Renal cortical epithelial cell (primary cell): ENCODE results near the gene OR51E2. TPM values are rescaled to one million over a fixed set of nuclear protein-coding genes. Genes with fewer than 3 reads are reported as not detected.
A peak's percentile ranks its signal among the peaks of the same experiment; 100 is the strongest.
"Not testable (repeated sequence)": the region's sequence is repeated elsewhere in the genome, so short reads cannot be mapped to it uniquely, and the experiment has no call there.

Source experiments
- DNase-seq: peaks from one replicate; pipeline ENCODE4 v3.0.0-alpha.2; 2011; ENCODE audit warnings: low read depth
- total RNA-seq: library from RNA; depleted of rRNA; stranded (reverse); fragments of >200 nt; gene quantifications from 2 replicates; pipeline ENCODE4 v1.2.3, GENCODE V29; 2014

The OR51E2 gene, protein sequence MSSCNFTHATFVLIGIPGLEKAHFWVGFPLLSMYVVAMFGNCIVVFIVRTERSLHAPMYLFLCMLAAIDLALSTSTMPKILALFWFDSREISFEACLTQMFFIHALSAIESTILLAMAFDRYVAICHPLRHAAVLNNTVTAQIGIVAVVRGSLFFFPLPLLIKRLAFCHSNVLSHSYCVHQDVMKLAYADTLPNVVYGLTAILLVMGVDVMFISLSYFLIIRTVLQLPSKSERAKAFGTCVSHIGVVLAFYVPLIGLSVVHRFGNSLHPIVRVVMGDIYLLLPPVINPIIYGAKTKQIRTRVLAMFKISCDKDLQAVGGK
- not detected in 2 replicates for total RNA-seq

- DNase-seq = no peak
Observed at GRCh38 chr11:4697585-4697984, at the start of gene OR51E2. Gene OR51E2 (minus strand): TSS chr11:4697853. CDS start chr11:4682711, 15,142 bp downstream.

GRCh38 chr11:4740735-4741134, 43.1 kb upstream of the OR51E2 start:
- no peak for DNase-seq

GRCh38 chr11:4727171-4727570, 29.5 kb upstream of the OR51E2 start:
- no peak for DNase-seq

GRCh38 chr11:4722616-4723534, 25.2 kb upstream of the OR51E2 start:
- not testable (repeated sequence) for DNase-seq

GRCh38 chr11:4714300-4714699, 16.6 kb upstream of the OR51E2 start:
- DNase-seq = no peak

DNA sequence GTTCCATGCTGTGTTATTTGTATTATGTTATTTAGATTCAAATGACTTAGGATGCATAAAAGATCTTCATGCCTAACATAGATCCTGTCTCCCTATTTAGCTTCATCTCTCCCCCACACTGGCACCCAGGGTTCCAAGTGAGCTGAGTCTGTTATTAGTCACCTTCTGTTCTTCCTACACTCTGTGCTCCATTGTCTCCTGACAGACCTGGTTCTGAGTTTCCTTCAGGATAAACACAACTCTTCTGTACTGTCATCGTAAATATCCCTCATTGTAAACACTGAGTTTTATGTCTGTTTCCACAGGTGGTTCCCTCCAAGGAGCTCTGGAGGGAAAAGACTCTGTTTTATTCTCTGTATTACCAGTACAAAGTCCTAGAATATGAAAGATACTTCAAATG, 15.6 kb upstream of the OR51E2 start:
- DNase-seq = peak; percentile 11

- no peak for DNase-seq
Observed at GRCh38 chr11:4704790-4705334, 7.2 kb upstream of the OR51E2 start.

DNA sequence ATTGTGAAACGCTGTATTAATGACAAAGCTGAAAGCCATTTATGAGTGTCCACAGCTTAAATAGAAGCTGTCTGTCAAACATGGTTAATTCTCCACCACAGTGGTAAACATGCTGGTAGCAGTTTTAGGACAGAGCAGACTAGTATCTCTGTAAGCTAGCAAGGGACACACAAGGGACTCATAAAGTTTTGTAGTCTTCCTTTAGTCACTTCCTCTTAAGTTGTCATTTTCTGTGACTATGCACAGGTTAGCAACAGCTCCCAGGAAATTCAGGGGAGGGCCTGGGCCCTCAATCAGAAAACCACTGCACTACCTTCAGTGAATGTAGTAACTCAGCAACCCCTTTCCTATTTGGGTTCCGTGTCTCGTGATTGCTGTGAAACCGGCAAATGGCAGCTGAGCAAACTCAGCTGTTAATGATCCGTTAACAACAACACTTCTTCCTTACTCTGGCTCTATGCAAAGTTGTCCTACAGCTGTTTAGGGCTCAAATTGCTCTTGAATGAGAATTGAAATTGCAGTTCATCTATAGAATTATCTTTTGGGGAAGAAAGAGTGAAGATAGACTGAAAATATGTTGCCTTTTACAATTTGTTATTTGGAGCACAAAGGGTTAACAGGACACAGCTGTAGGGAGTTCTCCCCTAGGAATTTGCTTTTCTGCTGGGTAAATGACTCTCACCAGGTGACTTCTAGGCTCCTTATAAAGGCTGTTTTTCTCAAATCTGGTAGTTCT, 6.6 kb upstream of the OR51E2 start, which contains the start of gene MMP26:
Gene MMP26 (plus strand): TSS at position 731 of the 736 bp plus-strand sequence.
- DNase-seq = peak; percentile 42

DNA sequence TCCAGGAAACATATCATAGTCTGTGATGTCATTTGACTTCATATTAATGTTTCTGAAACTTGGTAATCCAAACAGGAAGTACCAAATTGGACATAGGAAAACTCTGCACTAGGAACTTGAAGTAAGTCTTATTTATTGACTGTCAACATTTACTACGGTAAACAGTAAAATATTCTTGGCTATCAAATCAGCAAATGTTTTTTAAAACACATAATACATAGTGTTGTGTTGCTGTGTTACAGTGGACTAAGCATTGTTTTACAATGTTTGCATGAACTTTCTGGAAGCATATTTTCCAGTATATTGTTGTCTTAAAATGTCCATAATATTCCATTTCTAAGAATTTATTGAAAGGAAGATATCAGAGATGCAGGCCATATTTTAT, 2.8 kb upstream of the OR51E2 start:
- no peak for DNase-seq

- DNase-seq = no peak
Observed at GRCh38 chr11:4699697-4700435, 2.2 kb upstream of the OR51E2 start.

DNA sequence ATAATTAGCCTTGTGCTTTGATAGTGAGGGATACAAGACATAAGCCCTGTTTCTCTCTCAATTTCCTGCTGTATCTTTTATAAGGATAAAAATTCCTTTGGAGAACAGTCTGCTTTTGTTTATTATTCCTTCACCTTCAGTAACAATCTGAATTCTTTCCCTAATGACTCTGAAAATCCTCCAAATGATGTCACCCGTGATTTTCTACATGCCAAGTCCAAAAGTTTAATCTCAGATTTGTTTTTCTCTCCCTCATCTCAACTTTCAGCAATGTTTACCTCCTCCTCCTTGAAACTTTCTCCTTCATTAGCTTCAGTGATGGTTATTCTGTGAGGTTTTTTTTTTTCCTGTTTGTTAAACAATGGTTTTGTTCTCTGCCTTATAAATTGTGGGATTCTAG, 2.2 kb downstream of the OR51E2 start:
- DNase-seq = no peak

- no peak for DNase-seq
Observed at GRCh38 chr11:4684631-4685285, 12.9 kb downstream of the OR51E2 start.

DNA sequence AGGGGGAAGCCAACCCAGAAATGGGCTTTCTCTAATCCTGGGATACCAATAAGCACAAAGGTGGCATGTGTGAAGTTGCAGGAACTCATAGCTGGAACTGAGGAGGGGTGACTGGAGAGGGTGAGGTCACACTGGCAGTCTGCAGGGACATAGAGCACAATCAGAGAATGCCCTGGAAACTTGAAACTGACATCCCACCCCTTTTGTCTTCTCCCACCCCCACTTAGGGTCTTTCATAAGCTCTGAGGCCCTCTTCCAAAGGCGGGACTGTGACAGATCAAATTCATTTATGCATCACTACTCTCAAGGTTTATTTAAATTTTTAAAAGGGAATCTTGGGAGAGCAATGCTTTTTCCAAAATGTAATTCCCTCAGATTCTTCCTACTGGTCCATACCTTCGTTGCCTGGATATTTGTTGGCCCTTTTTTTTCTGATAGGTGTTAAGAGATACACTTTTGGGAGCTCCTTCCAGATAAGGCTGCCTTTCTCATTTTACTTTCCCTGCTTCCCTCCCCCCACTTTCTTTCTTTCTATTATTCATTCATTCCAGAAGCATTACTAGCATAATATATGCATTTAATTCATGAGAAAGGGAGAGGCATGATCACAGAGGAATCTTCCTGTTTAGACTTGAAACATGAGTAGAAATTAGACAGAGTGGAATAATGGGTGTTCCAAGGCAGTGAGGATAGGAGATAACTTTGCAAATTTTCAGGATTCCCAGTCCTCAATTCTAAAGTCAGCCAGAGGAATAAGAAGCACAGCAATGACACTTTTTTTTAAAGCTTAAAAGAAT, 14.8 kb downstream of the OR51E2 start:
- peak; percentile 18 for DNase-seq

GRCh38 chr11:4680341-4680740, 17.3 kb downstream of the OR51E2 start:
- no peak for DNase-seq

DNA sequence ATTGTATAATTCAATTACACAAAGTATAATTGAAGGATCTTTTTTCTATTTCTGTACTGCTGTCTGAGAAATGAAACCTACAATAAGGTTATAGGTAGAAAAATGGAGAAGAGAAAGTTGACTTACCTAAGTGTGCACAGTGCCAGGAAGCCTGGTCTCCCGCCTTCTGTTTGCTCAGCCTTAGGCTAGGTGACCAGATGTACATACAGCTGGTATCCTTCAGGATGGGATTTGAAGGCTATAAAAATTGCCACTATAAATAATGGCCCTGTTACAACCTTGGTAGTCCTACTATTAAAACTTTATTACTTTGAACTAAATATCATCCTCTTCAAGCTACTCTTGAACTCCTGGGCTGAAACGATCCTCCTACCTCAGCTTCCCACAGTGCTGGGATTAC, 19.7 kb downstream of the OR51E2 start:
- no peak for DNase-seq

GRCh38 chr11:4673781-4674180, 23.9 kb downstream of the OR51E2 start:
- DNase-seq = no peak

GRCh38 chr11:4672470-4672869, 25.2 kb downstream of the OR51E2 start:
- DNase-seq = peak; percentile 19

- DNase-seq = no peak
Observed at GRCh38 chr11:4671741-4672140, 25.9 kb downstream of the OR51E2 start.

GRCh38 chr11:4665424-4665823, 32.2 kb downstream of the OR51E2 start:
- DNase-seq = no peak

DNA sequence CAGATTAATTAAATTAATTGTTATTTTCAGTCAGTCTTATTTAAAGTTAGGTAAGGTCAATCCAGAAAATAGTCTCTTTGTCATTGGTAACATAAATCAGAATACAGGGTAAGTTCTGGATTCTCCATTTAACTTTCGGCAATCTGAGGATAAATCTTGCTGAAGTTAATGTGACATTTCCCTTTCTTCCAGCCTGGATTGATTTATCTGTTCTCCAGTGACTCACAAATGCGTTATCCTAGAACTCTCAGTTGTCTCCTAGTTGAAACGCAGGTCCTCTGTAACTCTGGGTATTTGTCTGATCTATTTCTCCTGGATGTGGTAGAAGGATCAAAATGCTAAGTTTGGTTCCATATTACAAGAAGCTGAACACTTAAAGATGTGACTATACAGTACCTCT, 32.9 kb downstream of the OR51E2 start:
- no peak for DNase-seq
